HepG2 (cell line): ENCODE measurements around the gene CDK15. TPM values are rescaled to one million over a fixed set of nuclear protein-coding genes. Genes with fewer than 3 reads are reported as not detected.

Source experiments
- ARNT2 ChIP-seq: sonication (generic); formaldehyde crosslinking; IDR thresholded peaks from 2 replicates; pipeline ENCODE4 v1.8.0; 2022; ENCODE audit warnings: mild to moderate bottlenecking, low read depth, missing genetic modification reagents, moderate library complexity
- DZIP1 ChIP-seq: sonication (generic); formaldehyde crosslinking; IDR thresholded peaks from 2 replicates; pipeline ENCODE4 v1.5.0; 2020; ENCODE audit warnings: mild to moderate bottlenecking, missing genetic modification reagents
- ELF4 ChIP-seq: sonication (generic); formaldehyde crosslinking; IDR thresholded peaks from 2 replicates; pipeline ENCODE4 v1.5.0; 2020; ENCODE audit warnings: missing genetic modification reagents, mild to moderate bottlenecking, moderate library complexity, borderline replicate concordance
- HDAC1 ChIP-seq: sonication (generic); formaldehyde crosslinking; IDR thresholded peaks from 2 replicates; pipeline ENCODE4 v1.5.1; 2020; ENCODE audit warnings: mild to moderate bottlenecking, missing genetic modification reagents
- JUNB ChIP-seq: sonication (generic); formaldehyde crosslinking; IDR thresholded peaks from 2 replicates; pipeline ENCODE4 v1.8.0; 2022; ENCODE audit warnings: missing genetic modification reagents, mild to moderate bottlenecking, borderline replicate concordance
- MAFK ChIP-seq, 2 experiments: IDR thresholded peaks in 1 of 2; conservative IDR thresholded peaks in 1 of 2; 2 replicates each; pipeline ENCODE4 v1.6.1; 2011; ENCODE audit warnings: improper control_type of control experiment in 2 of 2, low read length in 2 of 2
- NONO ChIP-seq, 2 experiments: fragments of 450-650 bp in 1 of 2; sonication (generic) in 1 of 2; formaldehyde crosslinking in 1 of 2; IDR thresholded peaks in 1 of 2; conservative IDR thresholded peaks in 1 of 2; 2 replicates each; pipeline versions ENCODE4 v1.6.1 to v1.8.0; 2017 to 2022; ENCODE audit warnings: mild to moderate bottlenecking in 1 of 2, missing genetic modification reagents in 1 of 2, moderate library complexity in 1 of 2
- RAD21 ChIP-seq: fragments of 450-650 bp; formaldehyde crosslinking; IDR thresholded peaks from 2 replicates; pipeline ENCODE4 v1.5.0; 2020; ENCODE audit warnings: mild to moderate bottlenecking
- RBM22 ChIP-seq: fragments of 200-400 bp; formaldehyde crosslinking; optimal IDR thresholded peaks from 2 replicates; pipeline ENCODE3; 2017; ENCODE audit warnings: mild to moderate bottlenecking, low read length, moderate library complexity
- SMAD9 ChIP-seq: sonication (generic); formaldehyde crosslinking; IDR thresholded peaks from 2 replicates; pipeline ENCODE4 v1.5.1; 2020; ENCODE audit warnings: mild to moderate bottlenecking, missing genetic modification reagents
- SMARCE1 ChIP-seq: fragments of 450-650 bp; IDR thresholded peaks from 2 replicates; pipeline ENCODE4 v1.6.1; 2017; ENCODE audit warnings: borderline replicate concordance
- SP5 ChIP-seq: IDR thresholded peaks from 2 replicates; pipeline ENCODE4 v1.6.1; 2016; ENCODE audit warnings: low read depth, borderline replicate concordance
- ZFP36L1 ChIP-seq: sonication (generic); formaldehyde crosslinking; IDR thresholded peaks from 2 replicates; pipeline ENCODE4 v1.8.0; 2022; ENCODE audit warnings: mild to moderate bottlenecking, missing genetic modification reagents, moderate library complexity
- ZNF124 ChIP-seq: sonication (generic); formaldehyde crosslinking; IDR thresholded peaks from 2 replicates; pipeline ENCODE4 v1.4.0; 2020; ENCODE audit warnings: missing genetic modification reagents
- ZNF83 ChIP-seq: sonication (generic); formaldehyde crosslinking; IDR thresholded peaks from 2 replicates; pipeline ENCODE4 v1.4.0; 2020; ENCODE audit warnings: missing genetic modification reagents, mild to moderate bottlenecking, borderline replicate concordance
- ZSCAN21 ChIP-seq: sonication (generic); formaldehyde crosslinking; IDR thresholded peaks from 2 replicates; pipeline ENCODE4 v1.8.0; 2022; ENCODE audit warnings: mild to moderate bottlenecking, missing genetic modification reagents, moderate library complexity, borderline replicate concordance
- polyA plus RNA-seq, 8 experiments: library from polyadenylated mRNA; depleted of rRNA in 3 of 8; stranded (reverse) in 7 of 8; unstranded in 1 of 8; fragments of >200 nt; fragmentation: Illumina TruSeq in 4 of 8; extraction: Trizol in 4 of 8; gene quantifications; 2 replicates each; pipeline versions ENCODE4 v1.2.1 to v1.2.3, GENCODE V29; 2011 to 2016; ENCODE audit warnings: low read depth in 4 of 8, missing spikeins in 1 of 8, mixed read lengths in 1 of 8; ENCODE audit not compliant: insufficient read depth in 1 of 8
- total RNA-seq, 5 experiments: library from RNA; depleted of rRNA; stranded (reverse); fragments of >200 nt; fragmentation: Illumina TruSeq; extraction: Trizol; gene quantifications; 2 replicates each; pipeline ENCODE4 v1.2.3, GENCODE V29; 2016; ENCODE audit warnings: low read depth in 1 of 5
- TF ChIP-seq, protein P1 (sequence below): sonication (generic); formaldehyde crosslinking; IDR thresholded peaks from 2 replicates; pipeline ENCODE4 v1.5.0; 2020; ENCODE audit warnings: mild to moderate bottlenecking, missing genetic modification reagents, moderate library complexity
- TF ChIP-seq, protein P2 (sequence below): sonication (generic); formaldehyde crosslinking; IDR thresholded peaks from 2 replicates; pipeline ENCODE4 v1.4.0; 2020; ENCODE audit warnings: mild to moderate bottlenecking, missing genetic modification reagents, borderline replicate concordance
- TF ChIP-seq, protein P3 (sequence below): sonication (generic); formaldehyde crosslinking; IDR thresholded peaks from 2 replicates; pipeline ENCODE4 v1.8.1; 2023; ENCODE audit warnings: mild to moderate bottlenecking, inconsistent platforms, moderate library complexity, missing genetic modification reagents, borderline replicate concordance

The CDK15 gene
- total and polyA plus RNA-seq, 2 of the 13 experiments (the other 11 are each of a cell fraction or from before 2014, with no cell fraction given), result not detected

- TF ChIP-seq HDAC1 (CRISPR knock-in tag), result peak; percentile 95
- TF ChIP-seq SMAD9 (CRISPR knock-in tag), result no peak
- TF ChIP-seq, protein P1, sequence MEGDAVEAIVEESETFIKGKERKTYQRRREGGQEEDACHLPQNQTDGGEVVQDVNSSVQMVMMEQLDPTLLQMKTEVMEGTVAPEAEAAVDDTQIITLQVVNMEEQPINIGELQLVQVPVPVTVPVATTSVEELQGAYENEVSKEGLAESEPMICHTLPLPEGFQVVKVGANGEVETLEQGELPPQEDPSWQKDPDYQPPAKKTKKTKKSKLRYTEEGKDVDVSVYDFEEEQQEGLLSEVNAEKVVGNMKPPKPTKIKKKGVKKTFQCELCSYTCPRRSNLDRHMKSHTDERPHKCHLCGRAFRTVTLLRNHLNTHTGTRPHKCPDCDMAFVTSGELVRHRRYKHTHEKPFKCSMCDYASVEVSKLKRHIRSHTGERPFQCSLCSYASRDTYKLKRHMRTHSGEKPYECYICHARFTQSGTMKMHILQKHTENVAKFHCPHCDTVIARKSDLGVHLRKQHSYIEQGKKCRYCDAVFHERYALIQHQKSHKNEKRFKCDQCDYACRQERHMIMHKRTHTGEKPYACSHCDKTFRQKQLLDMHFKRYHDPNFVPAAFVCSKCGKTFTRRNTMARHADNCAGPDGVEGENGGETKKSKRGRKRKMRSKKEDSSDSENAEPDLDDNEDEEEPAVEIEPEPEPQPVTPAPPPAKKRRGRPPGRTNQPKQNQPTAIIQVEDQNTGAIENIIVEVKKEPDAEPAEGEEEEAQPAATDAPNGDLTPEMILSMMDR, result 0 out of 2 replicates have a peak, but pooled peaks have one; percentile 4
- TF ChIP-seq ZSCAN21 (CRISPR knock-in tag), result peak; percentile 6; the same call in 1 of the 2 replicates
- TF ChIP-seq RBM22, result no peak
- peak; percentile 95 for TF ChIP-seq ZNF124 (CRISPR knock-in tag)
- TF ChIP-seq SP5 (CRISPR knock-in tag), result peak; percentile 86
- TF ChIP-seq JUNB (CRISPR knock-in tag), result no peak
- TF ChIP-seq, protein P2, sequence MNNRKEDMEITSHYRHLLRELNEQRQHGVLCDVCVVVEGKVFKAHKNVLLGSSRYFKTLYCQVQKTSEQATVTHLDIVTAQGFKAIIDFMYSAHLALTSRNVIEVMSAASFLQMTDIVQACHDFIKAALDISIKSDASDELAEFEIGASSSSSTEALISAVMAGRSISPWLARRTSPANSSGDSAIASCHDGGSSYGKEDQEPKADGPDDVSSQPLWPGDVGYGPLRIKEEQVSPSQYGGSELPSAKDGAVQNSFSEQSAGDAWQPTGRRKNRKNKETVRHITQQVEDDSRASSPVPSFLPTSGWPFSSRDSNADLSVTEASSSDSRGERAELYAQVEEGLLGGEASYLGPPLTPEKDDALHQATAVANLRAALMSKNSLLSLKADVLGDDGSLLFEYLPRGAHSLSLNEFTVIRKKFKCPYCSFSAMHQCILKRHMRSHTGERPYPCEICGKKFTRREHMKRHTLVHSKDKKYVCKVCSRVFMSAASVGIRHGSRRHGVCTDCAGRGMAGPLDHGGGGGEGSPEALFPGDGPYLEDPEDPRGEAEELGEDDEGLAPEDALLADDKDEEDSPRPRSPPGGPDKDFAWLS (CRISPR knock-in tag), result no peak
- peak; percentile 84; the same call in 1 of the 2 replicates for TF ChIP-seq ARNT2
- TF ChIP-seq SMARCE1, result no peak
- TF ChIP-seq, protein P3, sequence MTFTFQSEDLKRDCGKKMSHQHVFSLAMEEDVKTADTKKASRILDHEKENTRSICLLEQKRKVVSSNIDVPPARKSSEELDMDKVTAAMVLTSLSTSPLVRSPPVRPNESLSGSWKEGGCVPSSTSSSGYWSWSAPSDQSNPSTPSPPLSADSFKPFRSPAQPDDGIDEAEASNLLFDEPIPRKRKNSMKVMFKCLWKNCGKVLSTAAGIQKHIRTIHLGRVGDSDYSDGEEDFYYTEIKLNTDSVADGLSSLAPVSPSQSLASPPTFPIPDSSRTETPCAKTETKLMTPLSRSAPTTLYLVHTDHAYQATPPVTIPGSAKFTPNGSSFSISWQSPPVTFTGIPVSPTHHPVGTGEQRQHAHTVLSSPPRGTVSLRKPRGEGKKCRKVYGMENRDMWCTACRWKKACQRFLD (CRISPR knock-in tag), result peak; percentile 38; the same call in 1 of the 2 replicates
- peak; percentile 34; the same call in 1 of the 2 replicates for TF ChIP-seq ELF4 (CRISPR knock-in tag)
- no peak for TF ChIP-seq ZNF83 (CRISPR knock-in tag)
- TF ChIP-seq ZFP36L1 (CRISPR knock-in tag), result peak; percentile 32; the same call in 1 of the 2 replicates
- no peak for TF ChIP-seq NONO (IDR thresholded peaks at IDR 0.05)
- peak; percentile 74 for TF ChIP-seq NONO (CRISPR knock-in tag; conservative IDR thresholded peaks at IDR 0.05)
- TF ChIP-seq DZIP1, result no peak
- TF ChIP-seq MAFK (conservative IDR thresholded peaks at IDR 0.05 in 1 of 2, IDR thresholded peaks at IDR 0.05 in 1 of 2; ENCODE audit: low read length in 2 of 2), result peak; percentile 84 to 88
- TF ChIP-seq RAD21 (CRISPR knock-in tag), result peak; percentile 53
These were observed 25.5 kb upstream of the CDK15 start, which contains the start of gene ALS2 (continued) for GRCh38 chr2:201780674-201781493.
